Neural progenitor cell (in vitro differentiated cells): Measurements from ENCODE around the gene MAPRE2. TPM values are rescaled to one million over a fixed set of nuclear protein-coding genes. Genes with fewer than 3 reads are reported as not detected.

Experiments used
- DNase-seq: peaks from one replicate; pipeline ENCODE4 v3.0.0-alpha.2; 2016; ENCODE audit warnings: low spot score
- H2AFZ ChIP-seq: fragments of 200-600 bp; sonication (generic); replicated peaks from 2 replicates; pipeline ENCODE4 v1.6.1; 2016; ENCODE audit warnings: antibody characterized with exemption
- H3F3A ChIP-seq: fragments of 200-600 bp; sonication (generic); 2 replicates; pipeline ENCODE4 v1.6.1; 2016; ENCODE audit warnings: antibody characterized with exemption, low read depth
- H3K27ac ChIP-seq: fragments of 200-600 bp; sonication (generic); 2 replicates; pipeline ENCODE4 v1.5.1; 2016; ENCODE audit warnings: mild to moderate bottlenecking
- H3K27me3 ChIP-seq: fragments of 200-600 bp; sonication (generic); 2 replicates; pipeline ENCODE4 v1.6.1; 2016; ENCODE audit warnings: mild to moderate bottlenecking, moderate library complexity
- H3K36me3 ChIP-seq: fragments of 200-600 bp; sonication (generic); 2 replicates; pipeline ENCODE4 v1.5.1; 2016
- H3K4me1 ChIP-seq: fragments of 200-600 bp; sonication (generic); 2 replicates; pipeline ENCODE4 v1.6.1; 2016; ENCODE audit warnings: mixed run types
- H3K4me2 ChIP-seq: fragments of 200-600 bp; sonication (generic); 2 replicates; pipeline ENCODE4 v1.6.1; 2016
- H3K4me3 ChIP-seq: fragments of 200-600 bp; sonication (generic); 2 replicates; pipeline ENCODE4 v1.5.1; 2016
- H3K79me2 ChIP-seq: fragments of 200-600 bp; sonication (generic); 2 replicates; pipeline ENCODE4 v1.6.1; 2016; ENCODE audit warnings: low read depth
- H3K9ac ChIP-seq: fragments of 200-600 bp; sonication (generic); 2 replicates; pipeline ENCODE4 v1.6.1; 2016
- H3K9me3 ChIP-seq: fragments of 200-600 bp; sonication (generic); 2 replicates; pipeline ENCODE4 v1.5.1; 2016; ENCODE audit warnings: low read depth
- H4K20me1 ChIP-seq: fragments of 200-600 bp; sonication (generic); 2 replicates; pipeline ENCODE4 v1.6.1; 2016; ENCODE audit warnings: low read depth
- H3K27ac Mint-ChIP-seq: 3 replicates; pipeline ENCODE4 v1.8.0; 2021; ENCODE audit warnings: mixed read lengths
- H3K27me3 Mint-ChIP-seq: 2 replicates; pipeline ENCODE4 v1.8.0; 2022; ENCODE audit warnings: low read depth, mild to moderate bottlenecking, inconsistent platforms, moderate library complexity, mixed read lengths; ENCODE audit not compliant: insufficient read depth
- H3K36me3 Mint-ChIP-seq: 3 replicates; pipeline ENCODE4 v1.8.0; 2021; ENCODE audit warnings: mixed read lengths
- H3K4me1 Mint-ChIP-seq: 3 replicates; pipeline ENCODE4 v1.8.0; 2021; ENCODE audit warnings: mixed read lengths
- H3K4me3 Mint-ChIP-seq: 3 replicates; pipeline ENCODE4 v1.8.0; 2021; ENCODE audit warnings: mild to moderate bottlenecking, moderate library complexity, mixed read lengths
- H3K9me3 Mint-ChIP-seq: 3 replicates; pipeline ENCODE4 v1.8.0; 2020; ENCODE audit warnings: mixed read lengths
- EZH2 ChIP-seq: fragments of 200-600 bp; sonication (generic); IDR thresholded peaks from 2 replicates; pipeline ENCODE4 v1.6.1; 2017; ENCODE audit warnings: antibody characterized with exemption, mild to moderate bottlenecking, moderate library complexity
- EZH2phosphoT487 ChIP-seq: fragments of 200-600 bp; sonication (generic); IDR thresholded peaks from 2 replicates; pipeline ENCODE4 v1.6.1; 2017; ENCODE audit warnings: antibody characterized with exemption
- total RNA-seq: library from RNA; depleted of rRNA; stranded (reverse); fragments of >200 nt; gene quantifications from 2 replicates; pipeline ENCODE4 v1.2.3, GENCODE V29; 2015; ENCODE audit warnings: low replicate concordance
- TF ChIP-seq, protein P1 (sequence below): fragments of 200-600 bp; sonication (generic); IDR thresholded peaks from 2 replicates; pipeline ENCODE4 v1.5.1; 2017; ENCODE audit warnings: antibody characterized with exemption, mild to moderate bottlenecking

The MAPRE2 gene
- total RNA-seq, 1 donor from 2014 or later, result 34.6 TPM

- no peak overlapping the region for H3K4me3 Mint-ChIP-seq
- no peaks in the 10 kb centered on the region for H3K4me1 Mint-ChIP-seq
- Histone ChIP-seq H3K36me3 (no peaks in the 10 kb centered on the region), H2AFZ (no peak overlapping the region), H3K4me1 (no peaks in the 10 kb centered on the region), H4K20me1 (no peaks in the 10 kb centered on the region), H3K9me3 (no peaks in the 10 kb centered on the region), H3K27ac (no peak overlapping the region), H3K4me3 (no peak overlapping the region), H3K4me2 (no peak overlapping the region), H3K9ac (no peak overlapping the region), H3F3A (no peaks in the 10 kb centered on the region), H3K79me2 (no peaks in the 10 kb centered on the region), H3K27me3 (no peaks in the 10 kb centered on the region)
- H3K27ac Mint-ChIP-seq, result no peak overlapping the region
- H3K27me3 Mint-ChIP-seq, result no peaks in the 10 kb centered on the region
- DNase-seq, result no peak
- peaks cover 5% of the 10 kb centered on the region for H3K9me3 Mint-ChIP-seq
- TF ChIP-seq, protein P1, sequence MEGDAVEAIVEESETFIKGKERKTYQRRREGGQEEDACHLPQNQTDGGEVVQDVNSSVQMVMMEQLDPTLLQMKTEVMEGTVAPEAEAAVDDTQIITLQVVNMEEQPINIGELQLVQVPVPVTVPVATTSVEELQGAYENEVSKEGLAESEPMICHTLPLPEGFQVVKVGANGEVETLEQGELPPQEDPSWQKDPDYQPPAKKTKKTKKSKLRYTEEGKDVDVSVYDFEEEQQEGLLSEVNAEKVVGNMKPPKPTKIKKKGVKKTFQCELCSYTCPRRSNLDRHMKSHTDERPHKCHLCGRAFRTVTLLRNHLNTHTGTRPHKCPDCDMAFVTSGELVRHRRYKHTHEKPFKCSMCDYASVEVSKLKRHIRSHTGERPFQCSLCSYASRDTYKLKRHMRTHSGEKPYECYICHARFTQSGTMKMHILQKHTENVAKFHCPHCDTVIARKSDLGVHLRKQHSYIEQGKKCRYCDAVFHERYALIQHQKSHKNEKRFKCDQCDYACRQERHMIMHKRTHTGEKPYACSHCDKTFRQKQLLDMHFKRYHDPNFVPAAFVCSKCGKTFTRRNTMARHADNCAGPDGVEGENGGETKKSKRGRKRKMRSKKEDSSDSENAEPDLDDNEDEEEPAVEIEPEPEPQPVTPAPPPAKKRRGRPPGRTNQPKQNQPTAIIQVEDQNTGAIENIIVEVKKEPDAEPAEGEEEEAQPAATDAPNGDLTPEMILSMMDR, result no peak
- no peak for TF ChIP-seq EZH2phosphoT487
- TF ChIP-seq EZH2, result no peak
- H3K36me3 Mint-ChIP-seq, result no peaks in the 10 kb centered on the region
Observed at GRCh38 chr18:35178260-35178659, 137.0 kb downstream of the MAPRE2 start.

DNA sequence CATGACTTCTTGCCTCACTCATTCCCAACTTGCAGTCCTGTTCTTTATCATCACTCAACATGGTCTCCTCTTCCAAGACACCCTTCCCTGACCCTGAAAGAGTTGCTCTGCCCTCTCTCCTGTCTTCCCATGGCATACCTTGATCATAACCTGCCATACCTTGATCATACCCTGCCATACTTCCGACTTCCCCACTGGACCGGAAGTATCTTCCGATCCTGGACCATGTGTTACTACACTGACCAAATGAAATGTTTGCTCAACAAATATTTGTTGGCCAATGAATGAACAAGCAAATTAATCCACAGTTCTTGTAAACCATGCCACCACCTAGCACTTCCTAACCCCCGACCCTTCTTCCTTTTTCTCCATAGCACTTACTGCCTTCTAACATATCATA is 138.7 kb downstream of the MAPRE2 start:
- H3K27me3 ChIP-seq, result no peaks in the 10 kb centered on the region
- Mint-ChIP-seq H3K9me3 (peaks cover 5% of the 10 kb centered on the region), H3K36me3 (no peaks in the 10 kb centered on the region), H3K27ac (no peak overlapping the region), H3K27me3 (no peaks in the 10 kb centered on the region), H3K4me1 (no peaks in the 10 kb centered on the region), H3K4me3 (no peak overlapping the region)
- H3K79me2 ChIP-seq, result no peaks in the 10 kb centered on the region
- no peak overlapping the region for H3K27ac ChIP-seq
- no peaks in the 10 kb centered on the region for H3K9me3 ChIP-seq
- TF ChIP-seq, protein P1, result no peak
- TF ChIP-seq EZH2phosphoT487 (no peak), EZH2 (no peak)
- DNase-seq, result no peak
- H3K4me2 ChIP-seq, result no peak overlapping the region
- H3K9ac ChIP-seq, result no peak overlapping the region
- no peak overlapping the region for H3K4me3 ChIP-seq
- no peaks in the 10 kb centered on the region for H3K4me1 ChIP-seq
- no peaks in the 10 kb centered on the region for H3K36me3 ChIP-seq
- H4K20me1 ChIP-seq, result no peaks in the 10 kb centered on the region
- no peaks in the 10 kb centered on the region for H3F3A ChIP-seq
- no peak overlapping the region for H2AFZ ChIP-seq

GRCh38 chr18:35180455-35180854 is 139.2 kb downstream of the MAPRE2 start:
- Mint-ChIP-seq H3K27ac (no peak overlapping the region), H3K4me1 (no peaks in the 10 kb centered on the region), H3K9me3 (peaks cover 5% of the 10 kb centered on the region), H3K36me3 (no peaks in the 10 kb centered on the region), H3K4me3 (no peak overlapping the region), H3K27me3 (no peaks in the 10 kb centered on the region)
- Histone ChIP-seq H4K20me1 (no peaks in the 10 kb centered on the region), H3K9ac (no peak overlapping the region), H3K9me3 (no peaks in the 10 kb centered on the region), H3K79me2 (no peaks in the 10 kb centered on the region), H3K27ac (no peak overlapping the region), H3K4me1 (no peaks in the 10 kb centered on the region), H3K36me3 (no peaks in the 10 kb centered on the region), H3F3A (no peaks in the 10 kb centered on the region), H3K4me3 (no peak overlapping the region), H3K4me2 (no peak overlapping the region), H3K27me3 (no peaks in the 10 kb centered on the region), H2AFZ (no peak overlapping the region)
- no peak for DNase-seq
- TF ChIP-seq EZH2 (no peak), EZH2phosphoT487 (no peak)
- TF ChIP-seq, protein P1, result no peak
